ENCODE data around the gene MDC1.
"Not testable (repeated sequence)": the region's sequence is repeated elsewhere in the genome, so short reads cannot be mapped to it uniquely, and the experiment has no call there.

Gene MDC1

DNA sequence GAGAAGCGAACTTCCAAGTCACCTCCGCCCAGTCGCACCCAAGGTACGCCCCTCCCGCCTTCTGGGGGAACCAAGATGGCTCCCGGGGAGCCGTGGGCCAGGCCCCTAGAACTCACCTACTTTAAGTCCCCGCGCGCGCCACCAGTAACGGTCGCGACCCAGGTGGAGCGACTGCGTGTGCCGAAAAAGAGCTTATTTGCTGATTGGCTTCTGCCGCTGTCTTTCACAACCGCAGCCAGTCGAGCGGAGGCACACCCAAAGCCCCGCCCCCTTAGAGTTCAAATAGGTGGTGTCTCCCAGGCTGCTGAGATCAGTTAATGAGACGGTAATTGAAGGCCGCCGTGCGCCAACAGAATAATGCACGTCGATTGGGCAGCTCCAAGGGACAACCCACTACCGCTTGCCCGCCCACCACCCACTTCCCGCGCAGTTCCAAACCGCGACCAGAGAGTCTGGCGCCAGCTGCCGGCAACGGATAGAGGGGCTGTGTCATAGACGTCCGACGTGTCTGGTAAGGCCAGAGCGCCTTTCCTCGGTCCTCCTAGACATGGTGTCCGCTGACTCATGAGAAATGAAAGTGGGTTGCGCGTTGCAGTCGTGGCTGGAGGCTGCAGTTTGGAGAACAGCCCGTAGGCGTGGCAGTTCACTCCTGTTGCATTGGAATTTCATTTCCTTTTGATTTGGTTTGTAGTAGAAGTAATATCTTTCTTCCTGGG, at the start of gene MDC1:
TSS of gene MDC1 (minus strand) at position 153 of the 716 bp plus-strand sequence. CDS start 2,106 bp downstream, outside the sequence.
- DNase-seq (ENCODE audit: low spot score): peak; percentile 98

- no peak for DNase-seq (ENCODE audit: low spot score)
These were observed 49.5 kb upstream of the MDC1 start for GRCh38 chr6:30766461-30767157.

GRCh38 chr6:30765495-30765894, 48.4 kb upstream of the MDC1 start:
- DNase-seq (ENCODE audit: low spot score): not testable (repeated sequence)

DNA sequence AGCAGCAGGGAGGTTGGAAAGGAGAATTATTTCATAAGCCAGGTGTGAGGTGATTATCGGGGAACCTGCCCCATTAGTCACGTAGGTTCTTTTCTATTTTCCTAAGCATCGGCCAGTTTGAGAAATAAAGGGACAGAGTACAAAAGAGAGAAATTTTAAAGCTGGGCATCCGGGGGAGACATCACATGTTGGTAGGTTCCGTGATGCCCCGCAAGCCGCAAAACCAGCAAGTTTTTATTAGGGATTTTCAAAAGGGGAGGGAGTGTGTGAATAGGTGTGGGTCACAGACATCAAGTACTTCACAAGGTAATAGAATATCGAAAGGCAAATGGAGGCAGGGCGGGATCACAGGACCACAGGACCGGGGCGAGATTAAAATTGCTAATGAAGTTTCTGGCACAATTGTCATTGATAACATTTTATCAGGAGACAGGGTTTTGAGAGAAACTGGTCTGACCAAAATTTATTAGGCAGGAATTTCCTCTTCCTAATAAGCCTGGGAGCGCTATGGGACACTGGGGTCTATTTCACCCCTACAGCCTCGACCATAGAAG, 47.5 kb upstream of the MDC1 start:
- DNase-seq (ENCODE audit: low spot score): not testable (repeated sequence)

- peak; percentile 61 for DNase-seq (ENCODE audit: low spot score)
These were observed 46.8 kb upstream of the MDC1 start for GRCh38 chr6:30763618-30764489.

- DNase-seq (ENCODE audit: low spot score): no peak
These were observed 46.1 kb upstream of the MDC1 start for GRCh38 chr6:30763155-30763617.

DNA sequence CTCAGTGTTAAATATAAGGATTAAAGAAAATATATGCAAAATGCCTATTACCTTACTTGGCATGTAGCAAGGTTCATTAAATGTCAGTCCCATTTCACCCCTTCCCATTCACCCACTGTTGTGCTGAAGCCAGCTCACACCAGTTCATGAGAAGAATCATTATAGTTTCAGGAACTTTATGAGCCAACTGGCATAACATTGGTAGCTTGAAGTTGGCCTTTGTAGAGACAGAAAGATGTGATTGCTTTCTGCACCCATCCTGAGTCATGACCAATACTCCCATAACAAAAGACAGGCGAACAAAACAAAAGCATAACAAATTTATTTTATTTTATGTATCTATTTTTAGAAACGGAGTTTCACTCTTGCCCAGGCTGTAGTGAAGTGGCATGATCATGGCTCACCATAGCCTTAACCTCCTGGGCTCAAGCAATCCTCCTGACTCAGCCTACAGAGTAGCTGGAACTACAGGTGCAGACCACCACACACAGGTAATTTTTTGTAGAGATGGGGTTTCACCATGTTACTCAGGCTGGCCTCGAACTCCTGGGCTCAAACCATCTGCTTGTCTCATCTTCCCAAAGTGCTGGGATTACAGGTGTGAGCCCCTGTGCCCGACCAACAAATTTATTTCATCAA, 44.8 kb upstream of the MDC1 start:
- no peak for DNase-seq (ENCODE audit: low spot score)

GRCh38 chr6:30760549-30760948, 43.5 kb upstream of the MDC1 start:
- no peak for DNase-seq (ENCODE audit: low spot score)

GRCh38 chr6:30759575-30760239, 42.6 kb upstream of the MDC1 start:
- no peak for DNase-seq (ENCODE audit: low spot score)

DNA sequence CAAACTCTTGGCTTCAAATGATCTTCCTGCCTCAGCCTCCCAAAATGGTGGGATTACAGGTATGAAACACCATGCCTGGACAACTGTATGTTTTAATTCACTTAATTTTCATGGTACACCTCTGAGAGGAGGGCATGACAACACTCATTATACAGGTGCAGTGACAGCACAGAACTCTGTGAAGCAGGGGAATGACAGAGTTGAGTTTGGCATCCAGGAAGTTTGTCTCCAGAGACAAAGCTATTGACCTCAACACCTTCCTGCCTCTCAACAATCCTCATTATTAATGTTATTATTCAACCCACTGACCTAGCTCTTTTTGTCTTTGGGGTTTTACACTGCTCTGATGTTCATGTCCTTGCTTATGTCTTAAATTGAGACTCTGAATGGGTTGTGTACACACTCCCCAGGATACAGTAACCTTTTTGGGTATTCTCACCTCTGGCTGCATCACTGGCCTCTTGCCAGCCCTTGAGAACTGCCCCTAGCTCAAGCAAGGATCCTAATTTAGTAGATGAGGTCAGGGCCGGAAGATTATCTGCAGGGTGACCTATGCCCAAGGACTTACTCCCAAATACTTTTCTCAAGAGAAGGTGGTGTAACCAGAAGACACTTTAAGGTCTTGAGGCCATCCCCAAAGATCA, 40.3 kb upstream of the MDC1 start:
- no peak for DNase-seq (ENCODE audit: low spot score)

- DNase-seq (ENCODE audit: low spot score): not testable (repeated sequence)
These were observed 39.4 kb upstream of the MDC1 start for GRCh38 chr6:30756405-30757003.

DNA sequence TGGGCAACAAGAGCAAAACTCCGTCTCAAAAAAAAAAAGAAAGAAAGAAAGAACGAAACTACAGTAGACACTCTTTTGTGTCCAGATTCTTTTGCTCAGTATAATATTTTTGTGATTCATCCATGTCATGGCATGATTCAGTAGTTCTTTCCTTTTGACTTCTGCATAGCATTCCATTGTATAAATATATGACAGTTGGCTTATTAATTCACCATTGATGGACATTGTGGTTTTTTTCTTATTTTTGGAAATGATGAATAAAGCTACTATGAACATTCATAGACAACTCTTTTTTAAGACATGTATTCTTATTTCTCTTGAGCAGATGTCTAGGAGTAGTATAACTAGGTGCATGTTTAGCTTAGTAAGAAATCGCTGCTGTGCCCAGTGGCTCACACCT, 37.5 kb upstream of the MDC1 start:
- DNase-seq (ENCODE audit: low spot score): no peak

DNA sequence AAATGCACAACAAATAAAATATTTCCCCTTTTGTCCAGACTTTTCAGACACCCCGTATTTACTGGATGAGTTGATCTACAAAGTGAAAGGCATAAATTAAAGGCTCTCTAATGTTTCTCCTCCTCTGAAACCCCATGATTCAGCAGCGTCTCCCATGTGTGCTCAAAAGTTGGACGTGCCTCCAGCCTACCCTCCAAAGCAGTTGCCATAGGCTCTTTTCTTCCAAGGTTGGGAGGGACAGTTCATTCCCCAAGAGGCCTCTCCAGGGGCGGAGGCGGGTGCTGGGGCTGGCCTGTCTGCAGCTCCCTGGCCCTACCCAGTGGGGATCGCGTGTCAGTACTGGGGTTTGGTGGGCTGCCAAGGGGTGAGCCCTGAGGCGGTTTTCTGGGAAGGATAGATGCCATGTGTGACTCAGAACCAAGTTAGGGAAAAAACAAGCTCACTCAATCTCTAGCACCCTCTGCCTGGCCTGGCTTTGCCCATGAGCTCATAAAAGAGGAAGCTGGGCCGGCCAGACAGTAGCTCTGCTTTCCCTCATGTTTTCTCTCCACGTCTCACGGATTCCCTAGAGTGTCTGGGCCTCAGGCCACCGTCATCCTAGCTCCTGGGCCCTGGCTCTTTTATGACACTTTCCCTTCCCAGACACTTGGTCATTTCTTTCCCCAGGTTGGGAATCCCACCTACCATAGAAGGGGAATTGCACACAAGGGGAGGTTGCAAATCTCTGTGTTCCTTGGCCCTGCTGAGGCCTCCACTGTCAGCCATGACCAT, 35.3 kb upstream of the MDC1 start:
- DNase-seq (ENCODE audit: low spot score): no peak

DNA sequence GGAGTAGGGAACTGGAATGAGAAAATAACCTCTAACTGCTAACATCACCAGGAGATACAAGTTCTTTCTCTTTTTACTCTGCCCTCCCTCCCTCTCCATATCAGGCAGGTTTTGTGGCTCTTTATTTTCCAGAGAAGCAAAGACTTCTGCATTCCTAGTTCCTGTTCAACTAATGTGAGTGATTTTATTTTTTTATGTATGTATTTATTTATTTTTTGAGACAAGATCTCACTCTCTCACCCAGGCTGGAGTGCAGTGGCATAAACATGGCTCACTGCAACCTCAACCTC, 33.2 kb upstream of the MDC1 start:
- DNase-seq (ENCODE audit: low spot score): no peak

- DNase-seq (ENCODE audit: low spot score): no peak
These were observed 32.7 kb upstream of the MDC1 start for GRCh38 chr6:30749554-30750378.

GRCh38 chr6:30748851-30749540, 31.9 kb upstream of the MDC1 start:
- DNase-seq (ENCODE audit: low spot score): no peak

DNA sequence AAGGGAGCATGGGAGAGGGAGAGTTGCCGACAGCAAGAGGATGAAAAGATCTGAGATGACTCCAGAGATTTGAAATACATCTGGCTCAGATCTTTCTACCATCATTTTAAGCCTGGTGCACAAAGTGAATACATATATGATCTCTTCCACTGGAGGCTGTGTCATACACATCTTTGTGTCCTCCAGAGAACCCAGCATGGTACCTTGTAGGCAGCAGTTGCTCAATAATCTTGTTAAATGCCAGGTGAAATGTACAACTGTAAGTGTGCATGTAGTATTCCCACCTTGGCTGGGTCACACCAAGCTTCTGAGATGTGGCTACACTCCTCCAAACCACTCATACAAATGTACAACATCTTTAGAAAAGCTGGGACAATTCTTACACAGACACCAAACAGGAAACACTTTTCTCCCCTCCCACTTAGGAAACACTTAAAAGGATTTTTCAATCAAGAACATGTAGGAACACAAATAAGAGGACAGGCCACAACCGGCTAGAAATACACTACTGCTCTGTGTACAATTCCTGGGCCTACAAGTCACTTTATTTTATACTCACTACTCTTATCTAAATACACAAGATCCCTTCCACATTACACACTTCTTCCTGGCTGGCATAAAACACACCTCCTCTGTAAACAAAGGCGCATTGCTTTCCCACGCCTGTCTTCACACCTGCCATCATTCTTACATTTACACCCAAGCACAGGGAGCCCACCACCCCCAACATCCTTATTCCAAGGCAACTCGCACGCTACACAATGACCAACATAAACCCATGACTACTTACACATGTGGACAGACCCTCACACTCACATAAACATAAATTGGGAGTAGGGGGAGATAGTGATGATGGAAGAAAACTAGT, 31.1 kb upstream of the MDC1 start:
- no peak for DNase-seq (ENCODE audit: low spot score)

Measured in ecto neural progenitor cell (in vitro differentiated cells).